NCI-H82 (cell line): Measurements from ENCODE around the gene RILP.

Experiments used
- DNase-seq: peaks from one replicate; lab custom pipeline; 2025; lab: John Stamatoyannopoulos, UW

The RILP gene

GRCh38 chr17:1648173-1648962, 1.3 kb downstream of the RILP start:
- peak; percentile 69 for DNase-seq

- no peak for DNase-seq
Measured at GRCh38 chr17:1647802-1648171, 1.9 kb downstream of the RILP start.

- no peak for DNase-seq
Measured at GRCh38 chr17:1646199-1646875, 3.3 kb downstream of the RILP start.

GRCh38 chr17:1645207-1646171, 4.2 kb downstream of the RILP start, which contains the start of gene SCARF1:
SCARF1 (minus strand) TSS chr17:1645732; CDS start chr17:1645697, 35 bp downstream.
- no peak for DNase-seq

GRCh38 chr17:1644493-1645206, 5.0 kb downstream of the RILP start:
- no peak for DNase-seq

GRCh38 chr17:1643999-1644492, 5.6 kb downstream of the RILP start:
- DNase-seq: no peak

- DNase-seq: peak; percentile 47
Measured at GRCh38 chr17:1643293-1643998, 6.2 kb downstream of the RILP start.

GRCh38 chr17:1641065-1641403, 8.6 kb downstream of the RILP start:
- DNase-seq: no peak

GRCh38 chr17:1640329-1641064, 9.2 kb downstream of the RILP start:
- DNase-seq: no peak

- DNase-seq: no peak
Measured at GRCh38 chr17:1639549-1640180, 10.0 kb downstream of the RILP start.

GRCh38 chr17:1638624-1639300, 10.9 kb downstream of the RILP start:
- no peak for DNase-seq

- DNase-seq: no peak
Measured at GRCh38 chr17:1638171-1638590, 11.5 kb downstream of the RILP start.

GRCh38 chr17:1636732-1637285, 12.9 kb downstream of the RILP start:
- DNase-seq: no peak

GRCh38 chr17:1635675-1636465, 13.8 kb downstream of the RILP start:
- DNase-seq: no peak

- no peak for DNase-seq
Measured at GRCh38 chr17:1634841-1635650, 14.6 kb downstream of the RILP start.

- no peak for DNase-seq
Measured at GRCh38 chr17:1630662-1631061, 19.0 kb downstream of the RILP start.
